GM21367 (cell line): Measurements from ENCODE around the gene BCAS3.
A peak's percentile ranks its signal among the peaks of the same experiment; 100 is the strongest.
"Not testable (repeated sequence)": the region's sequence is repeated elsewhere in the genome, so short reads cannot be mapped to it uniquely, and the experiment has no call there.

ENCODE experiments used
- ATAC-seq: cut with Tn5 transposase; IDR thresholded peaks from one replicate; pipeline ENCODE4 v1.9.1; 2021; ENCODE audit not compliant: unreplicated experiment

Gene BCAS3

GRCh38 chr17:60677308-60678117, at the start of gene BCAS3:
TSS of gene BCAS3 (plus strand) at chr17:60677851.
- ATAC-seq, result peak; percentile 97

- ATAC-seq, result no peak
Measured at GRCh38 chr17:60628252-60628889, 49.3 kb upstream of the BCAS3 start.

GRCh38 chr17:60629120-60629519, 48.5 kb upstream of the BCAS3 start:
- ATAC-seq, result no peak

DNA sequence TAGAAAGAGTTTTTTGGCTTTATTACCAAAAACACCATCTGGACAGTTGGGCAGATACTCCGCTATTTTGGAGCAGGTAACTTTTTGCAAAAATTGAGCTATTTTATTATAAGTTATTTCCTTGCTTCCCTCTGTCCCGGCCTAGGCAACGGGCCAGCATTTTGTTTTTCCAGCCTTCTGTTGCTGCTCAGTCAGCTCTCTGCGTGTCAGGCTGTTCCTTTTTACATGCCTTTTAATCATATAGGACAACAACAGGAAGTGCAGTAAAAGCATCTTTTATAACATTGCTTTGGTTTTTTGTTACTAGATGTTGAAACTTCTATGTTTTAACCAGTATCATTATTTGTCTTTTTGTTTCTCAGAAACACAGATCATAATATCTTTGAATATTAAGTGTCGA, 47.3 kb upstream of the BCAS3 start:
- no peak for ATAC-seq

DNA sequence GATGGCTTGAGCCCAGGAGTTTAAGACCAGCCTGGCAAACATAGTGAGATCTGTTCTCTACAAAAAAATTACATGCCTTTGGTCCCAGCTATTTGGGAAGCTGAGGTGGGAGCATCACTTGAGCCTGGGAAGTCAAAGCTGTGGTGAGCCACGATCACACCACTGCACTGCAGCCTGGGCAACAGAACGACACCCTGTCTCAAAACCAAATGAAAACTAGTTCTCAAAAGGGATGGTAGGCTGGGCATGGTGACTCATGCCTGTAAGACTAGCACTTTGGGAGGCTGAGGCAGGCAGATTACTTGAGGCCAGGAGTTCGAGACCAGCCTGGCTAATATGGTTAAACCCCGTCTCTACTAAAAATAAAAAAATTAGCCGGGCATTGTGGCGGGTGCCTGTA, 46.5 kb upstream of the BCAS3 start:
- ATAC-seq, result no peak

DNA sequence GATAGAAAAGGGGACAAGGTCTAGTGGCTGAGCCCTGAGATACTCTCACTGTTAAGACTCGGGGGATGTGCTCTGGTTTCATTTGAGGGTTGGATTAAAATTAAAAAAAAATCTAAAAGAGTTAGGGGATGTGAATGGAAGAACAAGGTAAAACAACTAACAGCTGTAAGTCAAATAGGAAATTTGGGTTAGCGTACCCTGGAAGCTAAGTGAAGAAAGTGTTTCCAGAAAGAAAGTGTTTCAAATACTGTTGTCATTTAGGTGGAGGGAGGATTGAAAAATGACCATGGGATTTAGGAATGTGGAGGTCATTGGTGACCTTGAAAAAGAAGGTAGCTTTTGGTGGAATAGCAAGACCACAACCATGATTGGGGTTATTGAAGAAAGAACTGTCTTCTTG, 40.0 kb upstream of the BCAS3 start:
- ATAC-seq, result no peak

- no peak for ATAC-seq
Measured at GRCh38 chr17:60639019-60639330, 38.7 kb upstream of the BCAS3 start.

DNA sequence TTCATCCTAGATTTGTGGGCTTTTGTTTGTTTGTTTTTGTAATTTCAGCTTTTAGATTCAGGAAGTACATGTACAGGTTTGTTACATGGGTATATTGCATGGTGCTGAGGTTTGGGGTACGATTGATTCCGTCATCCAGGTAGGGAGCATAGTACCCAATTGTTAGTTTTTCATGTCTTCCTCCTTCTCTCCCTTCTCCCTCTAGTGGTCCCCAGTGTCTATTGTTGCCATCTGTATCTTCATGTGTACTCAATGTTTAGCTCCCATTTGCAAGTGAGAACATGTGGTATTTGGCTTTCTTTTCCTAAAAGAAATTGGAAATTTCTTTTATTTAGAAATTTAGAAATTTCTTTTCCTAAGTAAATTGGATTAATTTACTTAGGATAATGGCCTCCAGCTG, 37.1 kb upstream of the BCAS3 start:
- ATAC-seq, result no peak

DNA sequence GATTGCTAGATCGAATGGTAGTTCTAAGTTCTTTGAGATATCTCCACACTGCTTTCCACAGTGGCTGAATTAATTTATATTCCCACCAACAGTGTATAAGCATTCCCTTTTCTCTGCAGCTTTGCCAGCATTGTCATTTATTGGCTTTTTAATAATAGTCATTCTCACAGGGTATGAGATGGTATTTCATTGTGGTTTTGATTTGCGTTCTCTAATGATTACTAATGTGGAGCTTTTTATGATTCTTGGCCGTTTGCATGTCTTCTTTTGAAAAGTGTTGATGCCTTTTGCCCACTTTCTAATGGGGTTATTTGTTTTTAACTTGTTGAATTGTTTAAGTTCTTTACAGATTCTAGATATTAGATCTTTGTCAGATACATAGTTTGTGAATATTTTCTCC, 36.5 kb upstream of the BCAS3 start:
- no peak for ATAC-seq

DNA sequence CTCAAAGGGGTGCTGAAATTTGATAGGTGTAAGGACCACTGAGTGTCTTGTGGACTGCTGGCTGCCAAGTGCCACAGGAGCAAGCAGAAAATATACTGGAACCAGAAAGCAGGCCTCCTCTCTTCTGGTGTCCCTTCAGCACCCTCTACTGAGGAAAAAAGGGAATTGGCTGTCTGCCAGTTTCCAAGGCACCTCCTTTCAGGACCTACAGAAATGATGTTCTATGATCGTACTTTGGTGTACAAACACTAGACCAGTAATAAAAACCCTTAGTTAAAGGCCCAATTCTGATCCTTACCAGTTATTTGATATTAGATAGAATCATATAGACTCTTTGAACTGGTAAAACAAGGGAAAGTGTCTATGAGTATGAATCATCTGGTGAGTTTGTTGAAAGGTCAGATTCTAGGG, 35.8 kb upstream of the BCAS3 start:
- ATAC-seq, result no peak

DNA sequence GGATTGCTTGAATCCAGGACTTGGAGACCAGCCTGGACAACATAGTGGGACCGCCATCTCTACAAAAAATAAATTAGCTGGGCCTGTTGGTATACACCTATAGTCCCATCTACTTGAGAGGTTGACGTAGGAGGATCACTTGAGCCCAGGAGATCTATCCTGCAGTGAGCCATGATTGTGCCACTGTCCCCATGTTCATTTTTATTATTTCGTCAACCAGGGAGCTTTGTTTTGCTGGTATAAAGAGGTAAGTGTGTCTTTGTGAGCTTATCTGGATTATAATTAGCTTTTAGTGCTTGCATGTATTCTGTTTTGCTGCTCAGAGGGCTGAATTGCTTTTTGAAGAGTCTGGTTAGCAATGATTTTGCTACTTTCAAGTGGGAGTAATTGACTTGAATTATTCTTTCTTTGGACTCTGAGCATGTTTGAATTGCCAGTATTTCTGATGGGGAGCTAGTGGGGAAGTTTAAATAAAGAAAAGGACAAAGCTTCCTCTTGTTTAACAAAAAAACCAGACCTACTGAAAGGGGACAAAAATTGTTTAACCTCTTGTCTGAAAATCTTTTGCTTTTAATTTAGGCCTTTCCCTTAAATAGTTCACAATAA, 31.6 kb upstream of the BCAS3 start:
- ATAC-seq, result no peak

DNA sequence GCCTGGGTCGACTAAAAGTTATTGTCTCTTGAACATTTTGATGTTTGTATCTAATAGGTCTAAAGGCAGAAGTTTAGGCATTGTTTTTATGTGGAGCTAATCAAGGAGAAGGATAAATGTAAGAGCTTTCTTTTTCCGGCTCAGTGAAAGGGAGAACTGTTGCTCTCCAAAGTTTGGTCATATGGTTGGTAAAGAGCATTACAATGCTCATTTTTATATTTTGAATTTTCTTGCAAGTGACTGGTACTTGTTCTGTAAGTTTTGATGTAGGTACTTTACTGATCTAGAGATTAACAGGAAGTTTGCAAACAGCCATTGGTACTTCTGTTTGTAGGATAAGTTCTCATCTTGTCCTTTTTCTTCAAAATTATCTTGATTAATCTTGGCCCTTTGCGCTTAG, 30.9 kb upstream of the BCAS3 start:
- no peak for ATAC-seq

DNA sequence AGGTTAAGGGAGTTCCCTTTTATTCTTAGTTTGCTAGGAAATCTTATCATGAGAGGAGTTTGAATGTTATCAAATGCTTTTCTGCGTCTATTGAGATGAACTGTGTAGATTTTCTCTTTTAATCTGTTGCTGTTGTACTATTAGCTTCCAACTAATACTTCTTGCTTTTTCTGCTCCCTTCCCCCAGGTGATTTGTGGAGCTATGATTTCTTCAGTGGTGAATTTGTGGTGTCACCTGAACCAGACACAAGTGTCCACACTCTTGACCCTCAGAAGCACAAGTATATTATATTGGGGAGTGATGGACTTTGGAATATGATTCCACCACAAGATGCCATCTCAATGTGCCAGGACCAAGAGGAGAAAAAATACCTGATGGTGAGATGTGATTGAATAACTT, 29.9 kb upstream of the BCAS3 start:
- no peak for ATAC-seq

DNA sequence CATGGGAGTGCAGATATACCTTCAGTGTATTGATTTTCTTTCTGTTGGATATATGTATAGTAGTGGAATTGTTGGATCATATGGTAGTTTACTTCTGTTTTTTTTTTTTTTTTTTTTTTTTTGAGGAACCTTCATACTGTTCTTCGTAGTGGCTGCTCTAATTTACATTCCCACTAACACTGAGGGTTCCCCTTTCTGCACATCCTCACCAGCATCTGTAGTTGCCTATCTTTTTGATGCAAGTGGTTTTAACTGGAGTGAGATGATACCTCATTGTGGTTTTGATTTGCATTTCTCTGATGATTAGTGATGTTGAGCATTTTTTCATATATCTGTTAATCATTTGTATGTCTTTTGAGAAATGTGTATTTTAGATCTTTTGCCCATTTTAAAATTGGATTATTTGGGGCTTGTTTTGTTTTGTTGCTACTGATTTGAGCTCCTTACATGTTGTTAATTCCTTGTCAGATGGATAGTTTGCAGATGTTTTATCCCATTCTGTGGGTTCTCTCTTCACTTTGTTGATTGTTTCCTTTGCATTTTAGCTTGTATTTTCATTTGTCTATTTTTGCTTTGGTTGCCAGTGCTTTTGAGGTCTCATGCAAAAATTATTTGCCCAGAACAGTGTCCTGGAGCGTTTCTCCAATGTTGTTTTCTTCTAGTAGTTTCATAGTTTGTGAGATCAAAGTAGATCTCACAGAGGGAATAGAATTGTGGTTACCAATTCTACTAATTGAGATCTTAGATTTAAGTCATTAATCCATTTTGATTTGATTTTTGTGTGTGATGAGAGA, 25.0 kb upstream of the BCAS3 start:
- ATAC-seq, result peak; percentile 90

- no peak for ATAC-seq
Measured at GRCh38 chr17:60653569-60653968, 24.1 kb upstream of the BCAS3 start.

DNA sequence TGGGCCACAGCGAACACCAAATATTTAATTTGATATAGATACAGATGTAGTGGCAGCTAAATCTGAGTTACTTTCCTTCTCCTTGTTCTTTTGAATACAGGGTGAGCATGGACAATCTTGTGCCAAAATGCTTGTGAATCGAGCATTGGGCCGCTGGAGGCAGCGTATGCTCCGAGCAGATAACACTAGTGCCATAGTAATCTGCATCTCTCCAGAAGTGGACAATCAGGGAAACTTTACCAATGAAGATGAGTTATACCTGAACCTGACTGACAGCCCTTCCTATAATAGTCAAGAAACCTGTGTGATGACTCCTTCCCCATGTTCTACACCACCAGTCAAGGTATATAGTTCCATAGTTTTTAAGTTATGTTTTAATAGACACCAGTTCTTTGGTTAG, 21.2 kb upstream of the BCAS3 start:
- ATAC-seq, result no peak

DNA sequence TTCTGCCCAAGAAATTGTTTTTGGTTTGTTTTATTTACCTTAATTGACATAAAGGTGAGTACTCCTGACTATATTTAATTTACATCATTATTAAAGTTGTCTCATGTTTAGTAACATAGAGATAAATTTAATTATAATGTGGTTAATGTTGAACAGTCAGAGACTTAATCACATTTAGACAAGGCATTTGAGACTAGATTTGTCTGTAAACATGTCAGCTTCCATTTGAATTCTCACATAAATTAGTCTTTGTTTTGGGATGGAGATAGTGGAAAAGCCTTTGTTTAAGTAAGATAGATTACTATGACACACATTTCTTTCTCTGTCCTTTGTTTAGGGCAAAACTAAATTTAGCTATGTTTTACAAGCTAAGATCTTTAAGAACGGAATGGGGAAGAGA, 18.5 kb upstream of the BCAS3 start:
- ATAC-seq, result no peak

DNA sequence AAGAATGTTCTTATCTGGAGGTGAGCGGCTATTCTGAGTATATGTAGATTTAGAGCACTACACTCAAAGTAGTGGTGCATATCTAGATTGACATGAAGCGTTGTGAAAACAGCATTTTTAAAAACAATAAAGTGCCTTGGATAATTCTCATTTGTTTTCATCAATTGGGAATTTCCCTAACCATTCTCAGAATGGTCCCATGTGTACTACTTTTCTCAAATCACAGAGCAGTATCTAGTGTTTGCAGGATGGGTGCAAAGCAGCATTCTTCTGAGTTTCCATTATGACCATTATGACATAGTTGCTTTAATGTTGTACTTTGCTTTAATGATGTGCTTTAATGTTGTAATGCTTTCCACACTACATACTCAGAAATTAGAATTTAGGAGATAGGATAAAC, 16.2 kb upstream of the BCAS3 start:
- no peak for ATAC-seq

- ATAC-seq, result no peak
Measured at GRCh38 chr17:60664022-60664421, 13.6 kb upstream of the BCAS3 start.

GRCh38 chr17:60665602-60666001, 12.0 kb upstream of the BCAS3 start:
- ATAC-seq, result no peak

- ATAC-seq, result not testable (repeated sequence)
Measured at GRCh38 chr17:60668741-60669140, 8.9 kb upstream of the BCAS3 start.

DNA sequence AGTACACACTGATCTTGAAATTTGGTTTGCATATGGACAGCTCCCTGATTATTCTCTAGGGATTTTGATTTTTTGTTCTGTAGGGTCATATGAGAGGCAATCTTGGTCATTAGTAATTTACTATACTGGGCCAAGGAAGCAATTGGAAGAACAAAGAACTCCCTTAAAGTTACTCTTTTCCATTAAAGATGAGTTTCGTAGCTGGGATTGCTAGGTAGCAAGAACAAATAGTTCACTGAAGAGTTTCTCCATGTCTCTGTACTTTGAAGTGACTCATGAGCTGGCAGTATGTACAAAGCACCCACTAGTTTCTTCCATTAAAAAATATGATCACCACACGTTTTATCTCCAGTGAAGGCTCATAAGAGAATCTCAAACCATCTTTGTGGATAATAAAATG, 6.2 kb upstream of the BCAS3 start:
- no peak for ATAC-seq
